ENCODE results near the gene TLE3.
"Not testable (repeated sequence)": the region's sequence is repeated elsewhere in the genome, so short reads cannot be mapped to it uniquely, and the experiment has no call there.

The TLE3 gene

GRCh38 chr15:70097321-70098152 lies at the start of gene TLE3:
Gene TLE3 (minus strand): TSS chr15:70097917. CDS start chr15:70096798, 1,119 bp downstream.
- DNase-seq: peak; percentile 98

- DNase-seq: no peak
These were observed 49.6 kb upstream of the TLE3 start for GRCh38 chr15:70147178-70147760.

- no peak for DNase-seq
These were observed 49.1 kb upstream of the TLE3 start for GRCh38 chr15:70146771-70147170.

GRCh38 chr15:70146162-70146561 lies 48.4 kb upstream of the TLE3 start:
- no peak for DNase-seq

GRCh38 chr15:70145261-70145660 lies 47.5 kb upstream of the TLE3 start:
- DNase-seq: no peak

- DNase-seq: no peak
These were observed 44.8 kb upstream of the TLE3 start for GRCh38 chr15:70142322-70143191.

- DNase-seq: no peak
These were observed 44.3 kb upstream of the TLE3 start for GRCh38 chr15:70142072-70142321.

- DNase-seq: no peak
These were observed 43.8 kb upstream of the TLE3 start for GRCh38 chr15:70141376-70142071.

- no peak for DNase-seq
These were observed 43.0 kb upstream of the TLE3 start for GRCh38 chr15:70140543-70141375.

GRCh38 chr15:70140025-70140542 lies 42.4 kb upstream of the TLE3 start:
- no peak for DNase-seq

GRCh38 chr15:70137967-70138366 lies 40.2 kb upstream of the TLE3 start:
- no peak for DNase-seq

GRCh38 chr15:70137021-70137420 lies 39.3 kb upstream of the TLE3 start:
- not testable (repeated sequence) for DNase-seq

- no peak for DNase-seq
These were observed 36.2 kb upstream of the TLE3 start for GRCh38 chr15:70133781-70134421.

- DNase-seq: no peak
These were observed 35.6 kb upstream of the TLE3 start for GRCh38 chr15:70133296-70133695.

GRCh38 chr15:70132571-70132970 lies 34.9 kb upstream of the TLE3 start:
- DNase-seq: no peak

- DNase-seq: no peak
These were observed 34.4 kb upstream of the TLE3 start for GRCh38 chr15:70132139-70132538.

- no peak for DNase-seq
These were observed 30.9 kb upstream of the TLE3 start for GRCh38 chr15:70128414-70129140.

GRCh38 chr15:70127770-70128413 lies 30.2 kb upstream of the TLE3 start:
- no peak for DNase-seq

GRCh38 chr15:70127288-70127746 lies 29.6 kb upstream of the TLE3 start:
- no peak for DNase-seq

- DNase-seq: no peak
These were observed 28.6 kb upstream of the TLE3 start for GRCh38 chr15:70126362-70126761.

Measured in COR-L47 (cell line).